Astrocyte (in vitro differentiated cells and primary cell): ENCODE results near the gene FGD4. TPM values are rescaled to one million over a fixed set of nuclear protein-coding genes. Genes with fewer than 3 reads are reported as not detected.

Experiments
- DNase-seq: peaks from one replicate; pipeline ENCODE4 v3.0.0-alpha.2; 2010; ENCODE audit warnings: low read depth
- FAIRE-seq: peaks from 2 replicates; lab custom pipeline; 2011; peaks lifted over from hg19 to GRCh38; lab: Jason Lieb, UNC
- H2AFZ ChIP-seq: 2 replicates; pipeline ENCODE4 v1.6.0; 2012; ENCODE audit warnings: low read depth, low read length, inconsistent platforms
- H3K27ac ChIP-seq: 2 replicates; pipeline ENCODE4 v1.5.1; 2011; ENCODE audit warnings: low read depth, low read length, inconsistent platforms
- H3K27me3 ChIP-seq: 2 replicates; pipeline ENCODE4 v1.6.0; 2011; ENCODE audit warnings: low read length, inconsistent platforms; ENCODE audit not compliant: insufficient read depth
- H3K36me3 ChIP-seq: 2 replicates; pipeline ENCODE4 v1.5.1; 2011; ENCODE audit warnings: low read length, inconsistent platforms; ENCODE audit not compliant: insufficient read depth
- H3K4me1 ChIP-seq: 2 replicates; pipeline ENCODE4 v1.5.1; 2011; ENCODE audit warnings: low read length, inconsistent platforms; ENCODE audit not compliant: insufficient read depth
- H3K4me2 ChIP-seq: 2 replicates; pipeline ENCODE4 v1.6.0; 2012; ENCODE audit warnings: low read length, inconsistent platforms
- H3K4me3 ChIP-seq: 2 replicates; pipeline ENCODE4 v1.5.1; 2011; ENCODE audit warnings: low read depth, mild to moderate bottlenecking, low read length, inconsistent platforms; ENCODE audit not compliant: insufficient read depth
- H3K79me2 ChIP-seq: 2 replicates; pipeline ENCODE4 v1.6.0; 2012; ENCODE audit warnings: mild to moderate bottlenecking, low read length, inconsistent platforms; ENCODE audit not compliant: insufficient read depth
- H3K9ac ChIP-seq: 2 replicates; pipeline ENCODE4 v1.6.0; 2012; ENCODE audit warnings: mild to moderate bottlenecking, low read length, inconsistent platforms
- H3K9me3 ChIP-seq: 2 replicates; pipeline ENCODE4 v1.5.1; 2012; ENCODE audit warnings: low read depth, mild to moderate bottlenecking, low read length, inconsistent platforms; ENCODE audit not compliant: insufficient read depth
- H4K20me1 ChIP-seq: 2 replicates; pipeline ENCODE4 v1.6.0; 2012; ENCODE audit warnings: low read length, inconsistent platforms; ENCODE audit not compliant: insufficient read depth
- H3K27ac Mint-ChIP-seq: one replicate; pipeline ENCODE4 v1.8.0; 2021; ENCODE audit warnings: mild to moderate bottlenecking, mixed read lengths; ENCODE audit not compliant: unreplicated experiment
- H3K27me3 Mint-ChIP-seq: one replicate; pipeline ENCODE4 v1.8.0; 2021; ENCODE audit warnings: low read depth, mixed read lengths; ENCODE audit not compliant: unreplicated experiment
- H3K36me3 Mint-ChIP-seq: one replicate; pipeline ENCODE4 v1.8.0; 2021; ENCODE audit warnings: low read depth, mixed read lengths; ENCODE audit not compliant: unreplicated experiment
- H3K4me1 Mint-ChIP-seq: one replicate; pipeline ENCODE4 v1.8.0; 2021; ENCODE audit warnings: low read depth, mixed read lengths; ENCODE audit not compliant: unreplicated experiment
- H3K4me3 Mint-ChIP-seq: one replicate; pipeline ENCODE4 v1.8.0; 2021; ENCODE audit warnings: mild to moderate bottlenecking, moderate library complexity, mixed read lengths; ENCODE audit not compliant: unreplicated experiment
- H3K9me3 Mint-ChIP-seq: one replicate; pipeline ENCODE4 v1.8.0; 2021; ENCODE audit warnings: mild to moderate bottlenecking, mixed read lengths; ENCODE audit not compliant: unreplicated experiment
- EZH2 ChIP-seq: IDR thresholded peaks from 2 replicates; pipeline ENCODE4 v1.6.1; 2012; ENCODE audit warnings: mild to moderate bottlenecking, low read length, inconsistent platforms; ENCODE audit not compliant: insufficient read depth
- total RNA-seq: library from RNA; stranded (reverse); gene quantifications from 2 replicates; pipeline ENCODE4 v1.2.1, GENCODE V29; 2021
- TF ChIP-seq, protein P1 (sequence below): IDR thresholded peaks from 2 replicates; pipeline ENCODE4 v1.5.1; 2011; ENCODE audit warnings: low read depth, mild to moderate bottlenecking, inconsistent platforms, low read length, moderate library complexity; ENCODE audit not compliant: insufficient read depth

FGD4 gene
- total RNA-seq, 1 donor from 2014 or later: 18.7 TPM

DNA sequence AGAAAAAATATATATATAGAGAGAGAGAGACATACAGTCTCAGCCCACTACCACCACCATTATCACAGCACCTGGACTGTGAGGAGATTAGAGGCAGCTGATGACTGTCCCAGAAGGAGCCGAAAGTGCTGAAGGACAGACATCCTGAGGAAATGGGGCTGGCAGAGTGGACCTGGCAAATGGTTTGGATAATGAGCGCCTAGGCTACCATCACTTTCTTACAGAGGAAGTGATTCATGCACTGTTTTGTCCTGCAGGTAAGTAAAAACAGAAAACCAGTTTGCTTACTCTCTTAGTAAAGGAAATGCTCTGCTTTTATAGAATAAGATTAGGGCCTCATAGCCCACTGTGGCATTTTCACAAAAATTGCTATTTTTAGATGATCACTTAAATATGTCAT lies 251.2 kb downstream of the FGD4 start:
- H3K9me3 Mint-ChIP-seq: no peaks in the 10 kb centered on the region
- Histone ChIP-seq H3K9me3 (no peaks in the 10 kb centered on the region), H3K4me1 (no peaks in the 10 kb centered on the region), H3K9ac (no peak overlapping the region), H3K79me2 (no peaks in the 10 kb centered on the region), H3K27ac (no peak overlapping the region), H3K4me2 (no peak overlapping the region), H2AFZ (no peak overlapping the region), H4K20me1 (no peaks in the 10 kb centered on the region), H3K27me3 (no peaks in the 10 kb centered on the region), H3K4me3 (no peak overlapping the region), H3K36me3 (no peaks in the 10 kb centered on the region)
- no peak overlapping the region for H3K4me3 Mint-ChIP-seq
- H3K36me3 Mint-ChIP-seq: no peaks in the 10 kb centered on the region
- no peak for DNase-seq
- TF ChIP-seq EZH2: no peak
- TF ChIP-seq, protein P1, sequence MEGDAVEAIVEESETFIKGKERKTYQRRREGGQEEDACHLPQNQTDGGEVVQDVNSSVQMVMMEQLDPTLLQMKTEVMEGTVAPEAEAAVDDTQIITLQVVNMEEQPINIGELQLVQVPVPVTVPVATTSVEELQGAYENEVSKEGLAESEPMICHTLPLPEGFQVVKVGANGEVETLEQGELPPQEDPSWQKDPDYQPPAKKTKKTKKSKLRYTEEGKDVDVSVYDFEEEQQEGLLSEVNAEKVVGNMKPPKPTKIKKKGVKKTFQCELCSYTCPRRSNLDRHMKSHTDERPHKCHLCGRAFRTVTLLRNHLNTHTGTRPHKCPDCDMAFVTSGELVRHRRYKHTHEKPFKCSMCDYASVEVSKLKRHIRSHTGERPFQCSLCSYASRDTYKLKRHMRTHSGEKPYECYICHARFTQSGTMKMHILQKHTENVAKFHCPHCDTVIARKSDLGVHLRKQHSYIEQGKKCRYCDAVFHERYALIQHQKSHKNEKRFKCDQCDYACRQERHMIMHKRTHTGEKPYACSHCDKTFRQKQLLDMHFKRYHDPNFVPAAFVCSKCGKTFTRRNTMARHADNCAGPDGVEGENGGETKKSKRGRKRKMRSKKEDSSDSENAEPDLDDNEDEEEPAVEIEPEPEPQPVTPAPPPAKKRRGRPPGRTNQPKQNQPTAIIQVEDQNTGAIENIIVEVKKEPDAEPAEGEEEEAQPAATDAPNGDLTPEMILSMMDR: no peak
- H3K27ac Mint-ChIP-seq: no peak overlapping the region
- no peaks in the 10 kb centered on the region for H3K4me1 Mint-ChIP-seq
- no peaks in the 10 kb centered on the region for H3K27me3 Mint-ChIP-seq
- no peak for FAIRE-seq

DNA sequence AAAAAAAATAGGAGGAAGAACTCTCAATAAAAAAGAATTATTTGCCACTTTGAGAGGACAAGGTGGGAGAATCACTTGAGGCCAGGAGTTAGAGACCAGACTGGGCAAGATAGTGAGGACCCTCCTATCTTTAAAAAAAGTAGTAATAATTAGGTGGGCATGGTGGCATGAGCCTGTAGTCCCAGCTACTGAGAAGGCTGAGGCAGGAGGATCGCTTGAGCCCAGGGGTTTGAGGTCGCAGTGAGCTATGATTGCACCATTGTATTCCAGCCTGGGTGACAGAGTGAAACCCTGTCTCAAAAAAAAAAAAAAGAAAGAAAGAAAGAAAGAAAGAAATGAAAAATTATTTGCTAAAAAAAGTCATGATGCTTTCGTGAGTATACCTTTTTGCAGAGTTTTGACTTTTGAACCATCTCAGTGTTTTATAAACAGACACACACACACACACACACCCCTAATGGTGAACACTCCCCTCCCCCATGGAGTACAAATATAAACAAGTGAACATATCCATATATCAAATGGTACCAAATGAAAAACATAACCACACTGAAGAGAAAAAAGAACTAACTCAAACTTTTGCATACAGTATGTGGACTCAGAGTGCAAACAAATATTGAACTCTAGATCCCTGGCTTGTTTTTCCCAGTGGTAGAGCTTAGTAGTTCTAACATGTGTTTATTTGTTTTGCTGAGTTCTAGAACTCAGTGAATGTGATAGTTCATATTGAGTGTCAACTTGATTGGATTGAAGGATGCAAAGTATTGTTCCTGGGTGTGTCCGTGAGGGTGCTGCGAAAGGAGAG lies 252.0 kb downstream of the FGD4 start:
- H3K4me1 Mint-ChIP-seq: no peaks in the 10 kb centered on the region
- Histone ChIP-seq H3K4me2 (no peak overlapping the region), H3K9ac (no peak overlapping the region), H4K20me1 (no peaks in the 10 kb centered on the region), H2AFZ (no peak overlapping the region), H3K27ac (no peak overlapping the region), H3K4me1 (no peaks in the 10 kb centered on the region), H3K36me3 (no peaks in the 10 kb centered on the region), H3K27me3 (no peaks in the 10 kb centered on the region), H3K4me3 (no peak overlapping the region), H3K9me3 (no peaks in the 10 kb centered on the region), H3K79me2 (no peaks in the 10 kb centered on the region)
- no peaks in the 10 kb centered on the region for H3K9me3 Mint-ChIP-seq
- H3K36me3 Mint-ChIP-seq: no peaks in the 10 kb centered on the region
- DNase-seq (no peak), FAIRE-seq (no peak)
- TF ChIP-seq, protein P1: no peak
- no peak for TF ChIP-seq EZH2
- H3K4me3 Mint-ChIP-seq: no peak overlapping the region
- H3K27ac Mint-ChIP-seq: no peak overlapping the region
- H3K27me3 Mint-ChIP-seq: no peaks in the 10 kb centered on the region

DNA sequence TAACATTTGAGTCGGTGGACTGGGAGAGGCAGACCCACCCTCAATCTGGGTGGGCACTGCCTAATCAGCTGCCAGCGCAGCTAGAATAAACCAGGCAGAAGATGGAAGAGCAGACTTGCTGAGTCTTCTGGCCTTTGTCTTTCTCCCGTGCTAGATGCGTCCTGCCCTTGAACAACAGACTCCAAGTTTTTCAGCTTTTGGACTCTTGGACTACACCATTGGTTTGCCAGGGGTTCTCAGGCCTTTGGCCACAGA lies 252.5 kb downstream of the FGD4 start:
- Mint-ChIP-seq H3K36me3 (no peaks in the 10 kb centered on the region), H3K27me3 (no peaks in the 10 kb centered on the region), H3K9me3 (no peaks in the 10 kb centered on the region), H3K4me3 (no peak overlapping the region), H3K27ac (no peak overlapping the region), H3K4me1 (no peaks in the 10 kb centered on the region)
- H3K79me2 ChIP-seq: no peaks in the 10 kb centered on the region
- H2AFZ ChIP-seq: no peak overlapping the region
- DNase-seq: no peak
- H3K9me3 ChIP-seq: no peaks in the 10 kb centered on the region
- no peak for FAIRE-seq
- no peaks in the 10 kb centered on the region for H3K27me3 ChIP-seq
- H3K4me1 ChIP-seq: no peaks in the 10 kb centered on the region
- no peak overlapping the region for H3K9ac ChIP-seq
- no peak for TF ChIP-seq EZH2
- TF ChIP-seq, protein P1: no peak
- H3K4me3 ChIP-seq: no peak overlapping the region
- H3K4me2 ChIP-seq: no peak overlapping the region
- no peaks in the 10 kb centered on the region for H3K36me3 ChIP-seq
- H3K27ac ChIP-seq: no peak overlapping the region
- no peaks in the 10 kb centered on the region for H4K20me1 ChIP-seq
